Neural cell (in vitro differentiated cells): ENCODE measurements around the gene CBX3.

Source experiments
- EP300 ChIP-seq: fragments of 450-650 bp; conservative IDR thresholded peaks from 2 replicates; pipeline ENCODE4 v1.6.1; 2014; ENCODE audit warnings: antibody characterized with exemption, mild to moderate bottlenecking, moderate library complexity; ENCODE audit not compliant: poor library complexity, severe bottlenecking
- EZH2 ChIP-seq: fragments of 200-600, 300-800 bp; shearing (Covaris generic), sonication (generic); IDR thresholded peaks from 2 replicates; pipeline ENCODE4 v1.6.1; 2014; ENCODE audit warnings: antibody characterized with exemption, low read length, borderline replicate concordance, mild to moderate bottlenecking; ENCODE audit not compliant: insufficient read depth, poor library complexity, severe bottlenecking
- MXI1 ChIP-seq: fragments of 450-650 bp; conservative IDR thresholded peaks from 2 replicates; pipeline ENCODE4 v1.6.1; 2014; ENCODE audit warnings: antibody characterized with exemption, mild to moderate bottlenecking; ENCODE audit not compliant: poor library complexity, severe bottlenecking
- POLR2AphosphoS5 ChIP-seq: IDR thresholded peaks from 2 replicates; pipeline ENCODE4 v1.6.1; 2012
- RAD21 ChIP-seq: fragments of 450-650 bp; conservative IDR thresholded peaks from 2 replicates; pipeline ENCODE4 v1.6.1; 2014; ENCODE audit warnings: antibody characterized with exemption, mild to moderate bottlenecking, moderate library complexity
- TAF1 ChIP-seq: IDR thresholded peaks from 2 replicates; pipeline ENCODE4 v1.6.1; 2012; ENCODE audit warnings: low read depth
- TF ChIP-seq, protein P1 (sequence below): fragments of 450-650 bp; IDR thresholded peaks from 2 replicates; pipeline ENCODE4 v1.5.1; 2014; ENCODE audit warnings: antibody characterized with exemption, mild to moderate bottlenecking, moderate library complexity; ENCODE audit not compliant: poor library complexity, severe bottlenecking
- TF ChIP-seq, protein P2 (sequence below): IDR thresholded peaks from 2 replicates; pipeline ENCODE4 v1.6.1; 2012; ENCODE audit warnings: borderline replicate concordance

DNA sequence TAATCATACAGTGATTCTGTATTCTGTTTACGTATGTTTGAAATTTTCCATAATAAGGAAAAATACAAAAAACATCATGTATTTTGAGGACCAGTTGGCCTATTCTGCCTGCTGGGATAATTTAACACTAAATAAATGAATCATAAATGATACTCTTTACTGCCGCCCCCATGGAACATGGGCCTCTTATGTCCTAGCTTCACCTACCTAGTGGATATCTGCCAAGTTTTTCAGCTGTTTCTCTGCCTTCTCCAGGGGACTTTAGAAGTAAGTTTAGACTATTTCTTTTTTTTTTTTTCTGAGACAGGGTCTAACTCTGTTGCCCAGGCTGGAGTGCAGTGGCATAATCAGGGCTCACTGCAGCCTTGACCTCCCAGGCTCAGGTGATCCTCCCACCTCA is 39.1 kb upstream of the CBX3 start:
- TF ChIP-seq TAF1 (no peak), EZH2 (no peak), POLR2AphosphoS5 (no peak), EP300 (no peak), RAD21 (no peak), MXI1 (no peak)
- TF ChIP-seq, protein P1, sequence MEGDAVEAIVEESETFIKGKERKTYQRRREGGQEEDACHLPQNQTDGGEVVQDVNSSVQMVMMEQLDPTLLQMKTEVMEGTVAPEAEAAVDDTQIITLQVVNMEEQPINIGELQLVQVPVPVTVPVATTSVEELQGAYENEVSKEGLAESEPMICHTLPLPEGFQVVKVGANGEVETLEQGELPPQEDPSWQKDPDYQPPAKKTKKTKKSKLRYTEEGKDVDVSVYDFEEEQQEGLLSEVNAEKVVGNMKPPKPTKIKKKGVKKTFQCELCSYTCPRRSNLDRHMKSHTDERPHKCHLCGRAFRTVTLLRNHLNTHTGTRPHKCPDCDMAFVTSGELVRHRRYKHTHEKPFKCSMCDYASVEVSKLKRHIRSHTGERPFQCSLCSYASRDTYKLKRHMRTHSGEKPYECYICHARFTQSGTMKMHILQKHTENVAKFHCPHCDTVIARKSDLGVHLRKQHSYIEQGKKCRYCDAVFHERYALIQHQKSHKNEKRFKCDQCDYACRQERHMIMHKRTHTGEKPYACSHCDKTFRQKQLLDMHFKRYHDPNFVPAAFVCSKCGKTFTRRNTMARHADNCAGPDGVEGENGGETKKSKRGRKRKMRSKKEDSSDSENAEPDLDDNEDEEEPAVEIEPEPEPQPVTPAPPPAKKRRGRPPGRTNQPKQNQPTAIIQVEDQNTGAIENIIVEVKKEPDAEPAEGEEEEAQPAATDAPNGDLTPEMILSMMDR = no peak
- TF ChIP-seq, protein P2, sequence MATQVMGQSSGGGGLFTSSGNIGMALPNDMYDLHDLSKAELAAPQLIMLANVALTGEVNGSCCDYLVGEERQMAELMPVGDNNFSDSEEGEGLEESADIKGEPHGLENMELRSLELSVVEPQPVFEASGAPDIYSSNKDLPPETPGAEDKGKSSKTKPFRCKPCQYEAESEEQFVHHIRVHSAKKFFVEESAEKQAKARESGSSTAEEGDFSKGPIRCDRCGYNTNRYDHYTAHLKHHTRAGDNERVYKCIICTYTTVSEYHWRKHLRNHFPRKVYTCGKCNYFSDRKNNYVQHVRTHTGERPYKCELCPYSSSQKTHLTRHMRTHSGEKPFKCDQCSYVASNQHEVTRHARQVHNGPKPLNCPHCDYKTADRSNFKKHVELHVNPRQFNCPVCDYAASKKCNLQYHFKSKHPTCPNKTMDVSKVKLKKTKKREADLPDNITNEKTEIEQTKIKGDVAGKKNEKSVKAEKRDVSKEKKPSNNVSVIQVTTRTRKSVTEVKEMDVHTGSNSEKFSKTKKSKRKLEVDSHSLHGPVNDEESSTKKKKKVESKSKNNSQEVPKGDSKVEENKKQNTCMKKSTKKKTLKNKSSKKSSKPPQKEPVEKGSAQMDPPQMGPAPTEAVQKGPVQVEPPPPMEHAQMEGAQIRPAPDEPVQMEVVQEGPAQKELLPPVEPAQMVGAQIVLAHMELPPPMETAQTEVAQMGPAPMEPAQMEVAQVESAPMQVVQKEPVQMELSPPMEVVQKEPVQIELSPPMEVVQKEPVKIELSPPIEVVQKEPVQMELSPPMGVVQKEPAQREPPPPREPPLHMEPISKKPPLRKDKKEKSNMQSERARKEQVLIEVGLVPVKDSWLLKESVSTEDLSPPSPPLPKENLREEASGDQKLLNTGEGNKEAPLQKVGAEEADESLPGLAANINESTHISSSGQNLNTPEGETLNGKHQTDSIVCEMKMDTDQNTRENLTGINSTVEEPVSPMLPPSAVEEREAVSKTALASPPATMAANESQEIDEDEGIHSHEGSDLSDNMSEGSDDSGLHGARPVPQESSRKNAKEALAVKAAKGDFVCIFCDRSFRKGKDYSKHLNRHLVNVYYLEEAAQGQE = no peak
